Osteoblast (primary cell): ENCODE results near the gene TAGAP. TPM values are rescaled to one million over a fixed set of nuclear protein-coding genes. Genes with fewer than 3 reads are reported as not detected.
"Not testable (repeated sequence)": the region's sequence is repeated elsewhere in the genome, so short reads cannot be mapped to it uniquely, and the experiment has no call there.

Source experiments
- DNase-seq: peaks from one replicate; pipeline ENCODE4 v3.0.0; 2011; ENCODE audit warnings: low spot score, mixed read lengths; ENCODE audit not compliant: insufficient read length; ENCODE audit errors: missing footprints
- H2AFZ ChIP-seq: 2 replicates; pipeline ENCODE4 v1.6.0; 2011; ENCODE audit warnings: mild to moderate bottlenecking, low read length
- H3K27ac ChIP-seq: 2 replicates; pipeline ENCODE4 v1.5.1; 2011; ENCODE audit warnings: mild to moderate bottlenecking, low read depth, low read length, moderate library complexity
- H3K27me3 ChIP-seq: 2 replicates; pipeline ENCODE4 v1.6.0; 2012; ENCODE audit warnings: mild to moderate bottlenecking, control low read depth, inconsistent platforms, low read length, moderate library complexity; ENCODE audit not compliant: insufficient read depth
- H3K36me3 ChIP-seq: 2 replicates; pipeline ENCODE4 v1.5.1; 2011; ENCODE audit warnings: mild to moderate bottlenecking, low read length, control low read depth, moderate library complexity; ENCODE audit not compliant: insufficient read depth
- H3K4me1 ChIP-seq: 2 replicates; pipeline ENCODE4 v1.5.1; 2011; ENCODE audit warnings: mild to moderate bottlenecking, low read length, control low read depth, moderate library complexity; ENCODE audit not compliant: insufficient read depth
- H3K4me2 ChIP-seq: 2 replicates; pipeline ENCODE4 v1.6.0; 2011; ENCODE audit warnings: mild to moderate bottlenecking, low read length; ENCODE audit not compliant: insufficient read depth
- H3K4me3 ChIP-seq: fragments of 200-600 bp; sonication (generic); 3 replicates; pipeline ENCODE4 v1.5.1; 2012; ENCODE audit warnings: mild to moderate bottlenecking, low read length, inconsistent platforms; ENCODE audit not compliant: insufficient read depth
- H3K79me2 ChIP-seq: 2 replicates; pipeline ENCODE4 v1.6.0; 2012; ENCODE audit warnings: mild to moderate bottlenecking, low read length, control low read depth, inconsistent platforms; ENCODE audit not compliant: insufficient read depth
- H3K9me3 ChIP-seq: 2 replicates; pipeline ENCODE4 v1.5.1; 2011; ENCODE audit warnings: low read depth, low read length, control low read depth
- H4K20me1 ChIP-seq: 2 replicates; pipeline ENCODE4 v1.6.0; 2012; ENCODE audit warnings: mild to moderate bottlenecking, low read length, control low read depth; ENCODE audit not compliant: insufficient read depth
- CTCF ChIP-seq: IDR thresholded peaks from 2 replicates; pipeline ENCODE4 v1.5.1; 2011; ENCODE audit warnings: mild to moderate bottlenecking, low read depth, low read length, moderate library complexity; ENCODE audit errors: extremely low read depth
- total RNA-seq: library from RNA; depleted of rRNA; stranded (reverse); fragments of >200 nt; gene quantifications from 2 replicates; pipeline ENCODE4 v1.2.3, GENCODE V29; 2012

TAGAP gene
- total RNA-seq, 1 donor, result not detected

- DNase-seq, result no peak
- no peaks in the 10 kb centered on the region for H3K36me3 ChIP-seq
- H4K20me1 ChIP-seq, result no peaks in the 10 kb centered on the region
- H3K9me3 ChIP-seq, result no peaks in the 10 kb centered on the region
- H3K27me3 ChIP-seq, result no peaks in the 10 kb centered on the region
- no peaks in the 10 kb centered on the region for H3K4me1 ChIP-seq
- TF ChIP-seq CTCF, result no peak
- H2AFZ ChIP-seq, result no peak overlapping the region
- H3K4me3 ChIP-seq, result no peak overlapping the region
- H3K79me2 ChIP-seq, result no peaks in the 10 kb centered on the region
- no peak overlapping the region for H3K27ac ChIP-seq
- no peak overlapping the region for H3K4me2 ChIP-seq
Observed at GRCh38 chr6:159030168-159030567, 14.6 kb downstream of the TAGAP start.

GRCh38 chr6:159025224-159025623 is 19.6 kb downstream of the TAGAP start:
- H2AFZ ChIP-seq, H3K27ac ChIP-seq, H3K27me3 ChIP-seq, H3K36me3 ChIP-seq, H4K20me1 ChIP-seq, H3K4me3 ChIP-seq, H3K9me3 ChIP-seq, H3K4me1 ChIP-seq, H3K79me2 ChIP-seq, H3K4me2 ChIP-seq, DNase-seq: not testable (repeated sequence)

- Histone ChIP-seq H3K9me3 (no peaks in the 10 kb centered on the region), H3K36me3 (no peaks in the 10 kb centered on the region), H3K4me3 (no peak overlapping the region), H4K20me1 (no peaks in the 10 kb centered on the region), H3K27ac (no peak overlapping the region), H2AFZ (no peak overlapping the region), H3K79me2 (no peaks in the 10 kb centered on the region), H3K4me1 (no peaks in the 10 kb centered on the region), H3K27me3 (no peaks in the 10 kb centered on the region), H3K4me2 (no peak overlapping the region)
- TF ChIP-seq CTCF, result no peak
- DNase-seq, result no peak
Observed at GRCh38 chr6:159023893-159024292, 20.9 kb downstream of the TAGAP start.

GRCh38 chr6:159020011-159020410 is 24.8 kb downstream of the TAGAP start:
- Histone ChIP-seq H3K9me3 (no peaks in the 10 kb centered on the region), H3K36me3 (no peaks in the 10 kb centered on the region), H4K20me1 (no peaks in the 10 kb centered on the region), H3K79me2 (no peaks in the 10 kb centered on the region), H3K27ac (no peak overlapping the region), H3K4me2 (no peak overlapping the region), H3K4me1 (no peaks in the 10 kb centered on the region), H3K4me3 (no peak overlapping the region), H2AFZ (no peak overlapping the region), H3K27me3 (no peaks in the 10 kb centered on the region)
- no peak for TF ChIP-seq CTCF
- no peak for DNase-seq
